Measurements from ENCODE around the gene TBC1D14.
A peak's percentile ranks its signal among the peaks of the same experiment; 100 is the strongest.
"Not testable (repeated sequence)": the region's sequence is repeated elsewhere in the genome, so short reads cannot be mapped to it uniquely, and the experiment has no call there.

TBC1D14 gene

GRCh38 chr4:6956434-6957147 lies 47.0 kb downstream of the TBC1D14 start:
- DNase-seq: no peak

- DNase-seq: no peak
These were observed 47.5 kb downstream of the TBC1D14 start for GRCh38 chr4:6957148-6957520.

GRCh38 chr4:6957994-6958393 lies 48.4 kb downstream of the TBC1D14 start:
- no peak for DNase-seq

GRCh38 chr4:6959261-6959660 lies 49.6 kb downstream of the TBC1D14 start:
- no peak for DNase-seq

GRCh38 chr4:6960154-6960553 lies 50.5 kb downstream of the TBC1D14 start:
- DNase-seq: no peak

GRCh38 chr4:6960628-6961412 lies 51.2 kb downstream of the TBC1D14 start:
- no peak for DNase-seq

GRCh38 chr4:6961496-6962210 lies 52.0 kb downstream of the TBC1D14 start:
- DNase-seq: no peak

- DNase-seq: peak; percentile 84
These were observed 52.8 kb downstream of the TBC1D14 start for GRCh38 chr4:6962211-6963041.

GRCh38 chr4:6963139-6963611 lies 53.5 kb downstream of the TBC1D14 start:
- no peak for DNase-seq

- DNase-seq: no peak
These were observed 55.2 kb downstream of the TBC1D14 start for GRCh38 chr4:6964858-6965257.

- DNase-seq: no peak
These were observed 55.7 kb downstream of the TBC1D14 start for GRCh38 chr4:6965329-6965728.

- no peak for DNase-seq
These were observed 58.3 kb downstream of the TBC1D14 start for GRCh38 chr4:6967846-6968340.

- no peak for DNase-seq
These were observed 58.9 kb downstream of the TBC1D14 start for GRCh38 chr4:6968496-6968895.

- DNase-seq: no peak
These were observed 60.5 kb downstream of the TBC1D14 start for GRCh38 chr4:6969826-6970800.

GRCh38 chr4:6971536-6972374 lies 62.1 kb downstream of the TBC1D14 start:
- DNase-seq: no peak

- no peak for DNase-seq
These were observed 62.7 kb downstream of the TBC1D14 start for GRCh38 chr4:6972375-6972650.

GRCh38 chr4:6972911-6973310 lies 63.3 kb downstream of the TBC1D14 start:
- no peak for DNase-seq

- DNase-seq: peak; percentile 20
These were observed 64.7 kb downstream of the TBC1D14 start for GRCh38 chr4:6974138-6974848.

- not testable (repeated sequence) for DNase-seq
These were observed 68.2 kb downstream of the TBC1D14 start for GRCh38 chr4:6977846-6978245.

Measured in COR-L47 (cell line).